ENCODE results near the gene CIDEB.
A peak's percentile ranks its signal among the peaks of the same experiment; 100 is the strongest.
"Not testable (repeated sequence)": the region's sequence is repeated elsewhere in the genome, so short reads cannot be mapped to it uniquely, and the experiment has no call there.

DNA sequence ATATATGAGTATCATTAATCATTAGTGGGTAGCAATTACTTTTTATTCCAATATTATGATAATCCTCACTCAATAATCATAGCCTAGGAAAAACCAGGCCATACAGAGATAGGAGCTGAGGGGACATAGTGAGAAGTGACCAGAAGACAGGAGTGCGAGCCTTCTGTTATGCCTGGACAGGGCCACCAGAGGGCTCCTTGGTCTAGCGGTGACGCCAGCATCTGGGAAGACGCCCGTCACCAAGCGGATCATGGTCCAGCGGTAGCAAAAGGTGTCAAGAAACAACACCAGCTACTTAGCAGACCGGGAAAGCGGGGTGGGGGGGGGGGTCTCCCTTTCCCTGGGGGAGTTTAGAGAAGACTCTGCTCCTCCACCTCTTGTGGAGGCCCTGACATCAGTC is 20.1 kb upstream of the CIDEB start:
- TF ChIP-seq, protein P1, sequence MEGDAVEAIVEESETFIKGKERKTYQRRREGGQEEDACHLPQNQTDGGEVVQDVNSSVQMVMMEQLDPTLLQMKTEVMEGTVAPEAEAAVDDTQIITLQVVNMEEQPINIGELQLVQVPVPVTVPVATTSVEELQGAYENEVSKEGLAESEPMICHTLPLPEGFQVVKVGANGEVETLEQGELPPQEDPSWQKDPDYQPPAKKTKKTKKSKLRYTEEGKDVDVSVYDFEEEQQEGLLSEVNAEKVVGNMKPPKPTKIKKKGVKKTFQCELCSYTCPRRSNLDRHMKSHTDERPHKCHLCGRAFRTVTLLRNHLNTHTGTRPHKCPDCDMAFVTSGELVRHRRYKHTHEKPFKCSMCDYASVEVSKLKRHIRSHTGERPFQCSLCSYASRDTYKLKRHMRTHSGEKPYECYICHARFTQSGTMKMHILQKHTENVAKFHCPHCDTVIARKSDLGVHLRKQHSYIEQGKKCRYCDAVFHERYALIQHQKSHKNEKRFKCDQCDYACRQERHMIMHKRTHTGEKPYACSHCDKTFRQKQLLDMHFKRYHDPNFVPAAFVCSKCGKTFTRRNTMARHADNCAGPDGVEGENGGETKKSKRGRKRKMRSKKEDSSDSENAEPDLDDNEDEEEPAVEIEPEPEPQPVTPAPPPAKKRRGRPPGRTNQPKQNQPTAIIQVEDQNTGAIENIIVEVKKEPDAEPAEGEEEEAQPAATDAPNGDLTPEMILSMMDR (IDR thresholded peaks at IDR 0.05; ENCODE audit: insufficient read depth, low read length, poor library complexity, severe bottlenecking): peak; percentile 19
- not testable (repeated sequence) for TF ChIP-seq EZH2phosphoT487 (conservative IDR thresholded peaks at IDR 0.05; ENCODE audit: low read length)
